Activated CD4-positive, alpha-beta T cell treated with anti-CD3 and anti-CD28 coated beads for 36 hours (primary cell): ENCODE results near the gene IFNB1. TPM values are rescaled to one million over a fixed set of nuclear protein-coding genes. Genes with fewer than 3 reads are reported as not detected.

Experiments
- ATAC-seq: fragments of 200-7000 bp; cut with Tn5 transposase; one replicate; pipeline ENCODE4 v1.10.0; 2021; ENCODE audit warnings: mild to moderate bottlenecking, moderate library complexity
- CTCF ChIA-PET: fragments of 350-600 bp; sonication (Branson Sonifier 250); formaldehyde crosslinking; loops from one replicate; lab custom pipeline; 2021; ENCODE audit warnings: antibody characterized with exemption; lab: Charles Lee
- POLR2A ChIA-PET: fragments of 350-600 bp; sonication (Branson Sonifier 250); formaldehyde crosslinking; loops from one replicate; lab custom pipeline; 2021; ENCODE audit warnings: antibody characterized with exemption, inconsistent platforms; lab: Charles Lee
- DNase-seq: peaks from one replicate; pipeline ENCODE4 v3.0.0-alpha.2; 2020
- H3K27ac Mint-ChIP-seq: one replicate; pipeline ENCODE4 v1.8.0; 2021; ENCODE audit warnings: mixed read lengths
- H3K27me3 Mint-ChIP-seq: one replicate; pipeline ENCODE4 v1.8.0; 2021; ENCODE audit warnings: mixed read lengths
- H3K36me3 Mint-ChIP-seq: one replicate; pipeline ENCODE4 v1.8.0; 2021; ENCODE audit warnings: low read depth, mixed read lengths
- H3K4me1 Mint-ChIP-seq: one replicate; pipeline ENCODE4 v1.8.0; 2021; ENCODE audit warnings: mixed read lengths
- H3K4me3 Mint-ChIP-seq: one replicate; pipeline ENCODE4 v1.8.0; 2021; ENCODE audit warnings: mild to moderate bottlenecking, moderate library complexity, mixed read lengths
- H3K9me3 Mint-ChIP-seq: one replicate; pipeline ENCODE4 v1.8.0; 2021; ENCODE audit warnings: low read depth, mixed read lengths
- intact Hi-C, 2 experiments: fragments of 100-400 bp; cut with DNase I in 1 of 2; cut with micrococcal nuclease in 1 of 2; formaldehyde crosslinking; loops; one replicate each; pipeline versions ENCODE4 v1.14.2 to v1.15.1; 2022 to 2024; cut with DNase I, micrococcal nuclease
- total RNA-seq, 2 experiments: library from RNA; stranded (reverse); gene quantifications; one replicate each; pipeline ENCODE4 v1.2.3, GENCODE V29; 2021

IFNB1 gene
- 1 to 10 TPM; 1.4 to 2.2 TPM for total RNA-seq

DNA sequence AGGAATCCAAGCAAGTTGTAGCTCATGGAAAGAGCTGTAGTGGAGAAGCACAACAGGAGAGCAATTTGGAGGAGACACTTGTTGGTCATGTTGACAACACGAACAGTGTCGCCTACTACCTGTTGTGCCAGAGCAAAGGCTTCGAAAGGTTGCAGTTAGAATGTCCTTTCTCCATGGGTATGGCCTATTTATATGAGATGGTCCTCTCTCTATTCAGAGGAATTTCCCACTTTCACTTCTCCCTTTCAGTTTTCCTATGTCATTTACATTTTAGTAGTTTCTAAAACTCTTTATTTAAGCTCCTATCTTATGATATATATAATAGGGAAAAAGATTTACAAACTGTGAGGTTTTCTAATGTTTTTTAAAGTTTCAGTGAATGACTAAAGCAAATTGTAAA lies at the start of gene IFNB1:
Gene IFNB1, minus strand, starts transcription at position 162 of the 400 bp plus-strand sequence. Its CDS starts 73 bp downstream, at position 89.
- no peaks in the 10 kb centered on the region for H3K27me3 Mint-ChIP-seq
- CTCF ChIA-PET = interaction anchor here (0.9 to 2.6 kb wide), 6 partner anchors 9 to 37 kb away, joined by 3 to 22 read pairs (median 5); no protein-coding TSS in a partner anchor
- ATAC-seq (no peak), DNase-seq (no peak)
- intact Hi-C loops = loop anchor here (1.0 to 2.0 kb wide), 2 partner anchors 33 to 34 kb away; no protein-coding TSS in a partner anchor
- H3K4me3 Mint-ChIP-seq = no peak within 1 kb of the TSS
- peaks cover 2% of the 10 kb centered on the region for H3K36me3 Mint-ChIP-seq
- H3K27ac Mint-ChIP-seq = no peak within 1 kb of the TSS
- H3K4me1 Mint-ChIP-seq = peaks cover 24% of the 10 kb centered on the region
- H3K9me3 Mint-ChIP-seq = no peaks in the 10 kb centered on the region
- POLR2A ChIA-PET = no interaction called here

DNA sequence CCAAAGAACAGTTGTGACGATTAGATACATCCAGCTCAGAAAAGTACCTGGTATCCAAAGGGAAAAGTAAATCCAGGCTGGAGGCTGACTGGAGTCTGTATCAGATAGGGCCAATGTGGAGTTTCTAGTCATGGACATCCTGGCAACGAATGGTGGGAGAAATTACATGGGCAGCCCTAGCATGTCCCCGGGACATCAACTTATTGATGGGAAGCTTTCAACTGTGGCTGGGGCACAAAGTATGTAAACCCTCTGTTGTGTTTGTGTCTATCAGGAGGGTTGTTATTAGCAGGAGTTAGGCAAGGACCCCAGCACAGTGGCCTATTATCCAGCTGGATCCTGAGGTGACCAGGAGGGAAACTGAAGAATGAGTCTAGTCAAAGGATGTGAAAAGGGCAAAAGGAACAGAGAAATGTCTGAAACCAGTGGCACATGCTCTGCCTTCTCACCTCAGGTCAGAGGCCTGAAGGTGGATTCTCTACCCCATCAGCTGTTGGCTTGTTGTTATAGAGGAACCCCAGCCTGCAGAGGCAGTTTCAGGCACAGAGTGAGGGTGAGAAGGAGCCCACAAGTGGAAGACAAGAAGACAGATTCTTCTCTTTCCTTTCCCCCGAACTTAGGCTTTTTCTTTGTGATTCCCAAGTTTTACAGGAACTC lies 44.0 kb upstream of the IFNB1 start:
- ATAC-seq (peak; percentile 80), DNase-seq (peak; percentile 40)
- Mint-ChIP-seq H3K27me3 (peaks cover 8% of the 10 kb centered on the region), H3K4me3 (no peak overlapping the region), H3K36me3 (no peaks in the 10 kb centered on the region), H3K9me3 (no peaks in the 10 kb centered on the region), H3K4me1 (peaks cover 3% of the 10 kb centered on the region), H3K27ac (no peak overlapping the region)
- intact Hi-C loops = no loop called here
- CTCF ChIA-PET = interaction anchor here (0.6 to 1.6 kb wide), 2 partner anchors 11 to 47 kb away, joined by 3 to 8 read pairs; no protein-coding TSS in a partner anchor
- POLR2A ChIA-PET = no interaction called here

DNA sequence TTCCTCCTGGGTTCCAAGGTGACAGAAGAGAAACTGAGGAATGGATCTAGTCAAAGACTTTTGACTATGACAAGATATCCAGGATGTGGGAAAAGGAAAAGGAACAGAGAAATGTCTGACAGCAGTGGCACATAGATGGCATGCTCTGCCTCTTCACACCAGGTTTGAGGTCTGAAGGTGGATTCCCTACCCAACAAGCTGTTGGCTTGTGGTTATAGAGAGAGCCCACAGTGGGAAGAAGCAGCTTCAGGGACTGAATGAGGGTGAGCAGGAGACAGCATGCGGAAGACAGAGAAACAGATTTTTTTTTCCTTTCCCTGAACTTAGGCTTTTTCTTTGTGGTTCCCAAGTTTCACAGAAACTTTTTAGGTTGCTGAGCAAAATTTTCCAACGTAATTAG lies 43.3 kb upstream of the IFNB1 start:
- CTCF ChIA-PET = interaction anchor here (0.6 to 1.6 kb wide), 2 partner anchors 10 to 47 kb away, joined by 3 to 8 read pairs; no protein-coding TSS in a partner anchor

DNA sequence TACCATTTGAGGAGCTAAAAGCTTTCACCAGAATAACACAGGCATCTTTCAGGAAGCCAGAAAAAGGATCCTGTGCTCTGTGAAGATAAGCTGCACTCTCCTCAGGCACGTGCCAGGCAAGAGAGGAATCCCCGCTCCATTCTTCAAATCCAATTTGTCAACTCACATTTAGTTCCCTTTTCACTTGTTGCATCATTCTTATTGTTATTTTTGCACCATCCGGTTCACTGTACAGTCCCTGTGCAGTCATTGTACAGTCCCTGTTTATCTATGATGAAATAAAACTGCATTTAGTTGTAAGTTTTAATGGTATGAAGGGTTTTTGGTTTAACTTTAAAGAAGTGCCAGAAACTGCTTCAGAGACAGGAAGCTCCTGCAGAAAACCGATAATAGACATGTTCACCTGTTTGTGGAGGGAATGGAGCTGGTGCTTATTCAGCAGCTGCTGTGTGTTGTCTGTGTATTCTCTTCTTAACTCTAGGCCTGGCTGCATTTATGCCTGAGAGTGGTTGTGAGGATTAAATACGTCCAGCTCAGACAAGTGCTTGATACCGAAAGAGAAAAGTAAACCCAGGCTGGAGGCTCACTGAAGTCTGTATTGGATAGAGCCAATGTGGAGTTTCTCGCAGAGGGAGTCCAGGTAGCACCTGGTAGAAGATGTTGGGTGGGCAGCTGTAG lies 41.5 kb upstream of the IFNB1 start:
- H3K4me1 Mint-ChIP-seq = peaks cover 3% of the 10 kb centered on the region
- ATAC-seq (peak; percentile 36), DNase-seq (no peak)
- ChIA-PET POLR2A (no interaction called here), CTCF (interaction anchor here (0.7 to 1.2 kb wide), 4 partner anchors 8 to 496 kb away, joined by 3 to 6 read pairs (median 3); no protein-coding TSS in a partner anchor)
- H3K36me3 Mint-ChIP-seq = no peaks in the 10 kb centered on the region
- H3K27ac Mint-ChIP-seq = no peak overlapping the region
- peaks cover 6% of the 10 kb centered on the region for H3K27me3 Mint-ChIP-seq
- no peak overlapping the region for H3K4me3 Mint-ChIP-seq
- H3K9me3 Mint-ChIP-seq = no peaks in the 10 kb centered on the region
- intact Hi-C loops = no loop called here

More for the DNA sequence above, 43.3 kb upstream of the IFNB1 start:
- POLR2A ChIA-PET = no interaction called here
- H3K4me3 Mint-ChIP-seq = no peak overlapping the region
- H3K9me3 Mint-ChIP-seq = no peaks in the 10 kb centered on the region
- H3K27me3 Mint-ChIP-seq = peaks cover 9% of the 10 kb centered on the region
- peak; percentile 23 for DNase-seq
- ATAC-seq = peak; percentile 53
- H3K36me3 Mint-ChIP-seq = no peaks in the 10 kb centered on the region
- peaks cover 3% of the 10 kb centered on the region for H3K4me1 Mint-ChIP-seq
- intact Hi-C loops = no loop called here
- H3K27ac Mint-ChIP-seq = no peak overlapping the region

DNA sequence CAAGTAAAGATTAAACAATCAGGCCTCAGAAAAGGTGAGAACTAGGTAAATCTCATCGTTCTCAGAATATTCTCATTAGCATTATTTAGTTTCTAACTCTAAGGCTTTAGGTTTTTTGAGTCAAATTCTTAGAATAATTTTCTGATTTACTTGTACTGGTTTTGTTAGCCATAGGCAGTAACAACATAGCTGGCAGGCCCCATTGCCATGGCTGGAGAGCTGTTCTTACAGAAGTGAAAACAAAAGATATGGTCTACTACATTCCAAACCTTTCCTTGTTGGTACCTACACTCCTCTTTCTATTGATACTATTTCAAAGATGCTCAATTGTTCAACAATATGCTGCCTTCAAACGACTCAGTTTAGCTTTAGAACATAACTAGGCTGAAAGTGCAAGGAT lies 36.6 kb upstream of the IFNB1 start:
- Mint-ChIP-seq H3K4me3 (no peak overlapping the region), H3K27ac (no peak overlapping the region), H3K36me3 (no peaks in the 10 kb centered on the region), H3K4me1 (no peaks in the 10 kb centered on the region), H3K9me3 (no peaks in the 10 kb centered on the region), H3K27me3 (peaks cover 6% of the 10 kb centered on the region)
- DNase-seq (no peak), ATAC-seq (no peak)
- ChIA-PET POLR2A (no interaction called here), CTCF (no interaction called here)
- intact Hi-C loops = no loop called here

DNA sequence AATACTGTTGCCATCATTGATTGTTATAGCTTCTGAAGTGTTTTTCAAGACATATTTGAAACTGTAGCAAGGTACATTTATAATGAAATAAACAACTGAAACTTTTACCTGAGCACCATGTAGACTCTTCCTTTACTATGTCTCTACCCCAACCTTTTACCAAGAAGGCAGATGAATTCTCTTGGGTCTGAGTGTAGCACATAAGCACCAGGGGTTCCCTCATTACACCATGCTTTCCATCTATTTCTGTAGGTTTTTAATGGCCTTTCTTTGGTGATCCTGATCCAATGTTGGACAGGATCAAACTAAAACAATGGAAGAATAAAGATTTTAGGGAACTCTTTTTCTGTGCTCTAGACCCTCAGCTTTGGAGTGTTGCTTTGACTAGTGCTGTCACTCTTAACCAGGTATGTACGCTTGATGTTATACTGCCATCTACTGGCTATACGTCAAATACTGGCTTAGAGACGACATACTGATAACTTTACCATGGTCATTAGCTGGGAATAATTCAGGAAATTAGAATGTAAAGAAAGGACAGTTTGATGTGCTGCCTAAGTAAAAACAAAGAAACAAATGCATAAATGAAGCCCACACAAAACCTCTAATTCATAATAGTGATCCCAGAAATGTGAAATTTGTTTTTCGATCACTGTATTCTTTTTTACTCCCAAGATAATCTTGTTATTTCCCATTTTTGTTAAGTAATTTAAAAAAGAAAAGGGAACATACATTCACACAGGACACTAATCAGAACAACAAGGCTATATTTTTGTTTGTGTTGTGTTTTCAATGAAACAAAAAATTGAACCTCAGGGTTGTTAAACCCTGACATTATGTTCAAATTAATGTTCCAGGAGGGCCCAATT lies 33.2 kb upstream of the IFNB1 start:
- intact Hi-C loops = loop anchor here (1.0 to 2.0 kb wide), 8 partner anchors 33 to 1185 kb away; no protein-coding TSS in a partner anchor
- Mint-ChIP-seq H3K4me1 (no peaks in the 10 kb centered on the region), H3K4me3 (no peak overlapping the region), H3K9me3 (no peaks in the 10 kb centered on the region), H3K36me3 (no peaks in the 10 kb centered on the region), H3K27ac (no peak overlapping the region), H3K27me3 (no peaks in the 10 kb centered on the region)
- DNase-seq = no peak
- ChIA-PET CTCF (interaction anchor here (0.5 to 4.7 kb wide), 39 partner anchors 9 to 752 kb away, joined by 3 to 53 read pairs (median 3); partner anchors contain the start of genes IFNB1 and MLLT3), POLR2A (no interaction called here)
- ATAC-seq = peak; percentile 75

DNA sequence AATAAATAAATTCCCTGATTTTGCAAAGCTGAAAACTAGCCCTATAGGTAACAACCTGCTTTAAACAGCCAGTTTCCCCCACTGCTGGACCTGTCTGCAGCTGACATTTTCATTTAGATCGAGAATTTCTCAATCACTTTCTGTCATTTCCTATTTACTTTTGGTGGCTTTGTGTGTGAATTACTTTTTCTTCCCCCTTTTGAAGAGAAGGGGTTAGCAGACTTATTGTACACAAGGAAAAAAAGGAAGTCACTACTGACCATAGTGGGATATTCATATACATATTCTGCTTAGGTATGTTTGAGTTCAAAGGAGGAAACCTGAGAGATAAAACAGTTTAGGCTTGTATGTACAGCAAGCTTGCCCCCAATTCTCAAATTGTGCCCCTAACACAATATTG lies 27.0 kb upstream of the IFNB1 start:
- intact Hi-C loops = no loop called here
- H3K27me3 Mint-ChIP-seq = no peaks in the 10 kb centered on the region
- H3K36me3 Mint-ChIP-seq = no peaks in the 10 kb centered on the region
- no peaks in the 10 kb centered on the region for H3K9me3 Mint-ChIP-seq
- ChIA-PET CTCF (interaction anchor here (0.6 to 1.5 kb wide), 4 partner anchors 9 to 220 kb away, joined by 3 to 6 read pairs (median 4); partner anchors contain the start of gene IFNB1), POLR2A (interaction anchor here (0.6 kb wide), 1 partner anchor 157 kb away, joined by 3 read pairs; no protein-coding TSS in a partner anchor)
- ATAC-seq (no peak), DNase-seq (no peak)
- no peak overlapping the region for H3K4me3 Mint-ChIP-seq
- no peak overlapping the region for H3K27ac Mint-ChIP-seq
- H3K4me1 Mint-ChIP-seq = peaks cover 4% of the 10 kb centered on the region

DNA sequence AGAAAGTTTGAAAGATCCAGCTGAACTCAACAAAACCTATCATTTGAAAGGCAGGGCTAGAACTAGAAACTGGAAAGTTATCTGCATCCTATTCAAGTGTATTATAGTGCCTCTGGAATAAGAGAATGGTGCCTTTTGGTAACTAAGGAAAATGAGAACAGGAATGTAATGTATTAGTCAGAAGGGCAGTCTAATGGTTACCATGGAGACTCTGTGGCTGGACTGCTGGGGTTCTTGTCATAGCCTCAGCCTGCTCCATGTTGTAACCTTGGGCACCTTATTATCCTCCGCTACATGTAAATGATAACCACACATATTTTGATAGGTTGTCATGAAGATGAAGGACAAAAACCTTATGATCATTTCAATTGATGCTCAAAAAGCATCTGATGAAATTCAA lies 24.6 kb upstream of the IFNB1 start:
- intact Hi-C loops = no loop called here
- POLR2A ChIA-PET = no interaction called here
- no peak for DNase-seq
- CTCF ChIA-PET = interaction anchor here (1.1 to 1.7 kb wide), 2 partner anchors 8 to 474 kb away, joined by 5 to 10 read pairs; no protein-coding TSS in a partner anchor
- no peaks in the 10 kb centered on the region for H3K36me3 Mint-ChIP-seq
- H3K4me3 Mint-ChIP-seq = no peak overlapping the region
- no peaks in the 10 kb centered on the region for H3K9me3 Mint-ChIP-seq
- no peaks in the 10 kb centered on the region for H3K27me3 Mint-ChIP-seq
- peaks cover 6% of the 10 kb centered on the region for H3K4me1 Mint-ChIP-seq
- H3K27ac Mint-ChIP-seq = no peak overlapping the region
- no peak for ATAC-seq

DNA sequence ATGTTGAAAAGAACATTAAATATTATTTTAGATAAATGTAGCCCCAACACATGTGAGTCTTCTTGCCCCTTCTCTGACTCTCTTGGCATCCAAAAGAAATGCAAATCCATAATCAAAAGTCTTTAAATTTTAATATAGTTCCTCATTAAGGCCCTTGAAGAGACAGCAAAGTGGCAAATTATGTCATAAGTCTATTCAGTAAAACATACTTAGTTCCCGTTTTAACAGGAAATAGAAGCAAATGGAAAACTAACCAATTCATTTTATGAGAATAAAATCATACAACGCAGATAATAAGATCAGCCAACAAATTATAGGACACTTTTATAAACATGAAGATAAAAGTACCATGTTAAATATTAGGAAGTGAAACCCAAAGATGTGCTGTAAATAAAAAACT lies 20.1 kb upstream of the IFNB1 start:
- no peak for ATAC-seq
- Mint-ChIP-seq H3K4me1 (peaks cover 24% of the 10 kb centered on the region), H3K27me3 (no peaks in the 10 kb centered on the region), H3K4me3 (no peak overlapping the region), H3K36me3 (no peaks in the 10 kb centered on the region), H3K9me3 (no peaks in the 10 kb centered on the region), H3K27ac (no peak overlapping the region)
- intact Hi-C loops = loop anchor here in 1 of 2 experiments (2.0 to 5.0 kb wide), 5 partner anchors 415 to 1099 kb away; no protein-coding TSS in a partner anchor
- DNase-seq = no peak
- CTCF ChIA-PET = interaction anchor here (1.1 kb wide), 1 partner anchor 15 kb away, joined by 3 read pairs; no protein-coding TSS in a partner anchor
- POLR2A ChIA-PET = no interaction called here

DNA sequence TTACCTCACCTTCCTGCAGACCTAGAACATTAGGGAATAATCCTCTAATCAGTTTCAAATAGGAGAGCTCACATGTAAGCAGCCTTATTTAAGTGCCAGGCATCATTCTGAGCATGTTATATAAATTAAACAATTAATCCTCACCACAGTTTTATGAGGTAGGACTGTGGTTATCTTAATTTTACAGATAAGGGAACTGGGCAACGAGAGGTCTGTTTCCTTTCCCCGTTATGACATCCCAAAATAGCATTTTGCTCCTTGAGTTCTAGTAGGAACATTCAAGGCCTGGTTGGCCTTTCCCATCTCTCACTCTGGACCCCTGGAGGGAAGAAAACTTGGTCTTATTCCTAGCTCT lies 19.1 kb upstream of the IFNB1 start:
- H3K4me3 Mint-ChIP-seq = peak overlapping the region; percentile 58
- H3K36me3 Mint-ChIP-seq = no peaks in the 10 kb centered on the region
- peaks cover 28% of the 10 kb centered on the region for H3K4me1 Mint-ChIP-seq
- DNase-seq (no peak), ATAC-seq (no peak)
- POLR2A ChIA-PET = no interaction called here
- intact Hi-C loops = loop anchor here (1.0 to 5.0 kb wide), 7 partner anchors 66 to 1098 kb away; partner anchors contain the start of genes HACD4 (in 2 of the 2) and MLLT3 (in 1 of the 2)
- CTCF ChIA-PET = interaction anchor here (1.1 to 1.9 kb wide), 5 partner anchors 8 to 472 kb away, joined by 3 to 13 read pairs (median 5); partner anchors contain the start of gene IFNB1
- no peaks in the 10 kb centered on the region for H3K27me3 Mint-ChIP-seq
- no peaks in the 10 kb centered on the region for H3K9me3 Mint-ChIP-seq
- H3K27ac Mint-ChIP-seq = peak overlapping the region; percentile 87
